SK-N-SH (cell line): Measurements from ENCODE around the gene CDK5RAP2. TPM values are rescaled to one million over a fixed set of nuclear protein-coding genes. Genes with fewer than 3 reads are reported as not detected.

Experiments used
- CTCF ChIA-PET: fragments of 300-600, 350-600 bp; formaldehyde crosslinking; extraction: SDS; loops from one replicate; lab custom pipeline; 2021; lab: Yijun Ruan, JAX
- POLR2A ChIA-PET: fragments of 350-600 bp; sonication (Branson Sonifier 250); formaldehyde crosslinking; extraction: SDS; loops from one replicate; lab custom pipeline; 2020; ENCODE audit warnings: antibody characterized with exemption, inconsistent platforms; lab: Yijun Ruan, JAX
- DNase-seq: peaks from one replicate; pipeline ENCODE4 v3.0.0; 2012
- H2AFZ ChIP-seq: fragments of 200-600 bp; sonication (generic); 2 replicates; pipeline ENCODE4 v1.8.1; 2016; ENCODE audit warnings: antibody characterized with exemption, mild to moderate bottlenecking, low read depth
- H3F3A ChIP-seq: fragments of 200-600 bp; sonication (generic); replicated peaks from 2 replicates; pipeline ENCODE3; 2016; ENCODE audit warnings: antibody characterized with exemption, mild to moderate bottlenecking; ENCODE audit not compliant: insufficient read depth
- H3K27ac ChIP-seq, 2 experiments: fragments of 200-500 bp in 1 of 2; fragments of 200-600 bp in 1 of 2; sonication (Bioruptor generic) in 1 of 2; sonication (generic), shearing (Covaris generic) in 1 of 2; 2 replicates each; pipeline versions ENCODE4 v1.5.1 to v1.6.1; 2014 to 2016; ENCODE audit warnings: low read depth in 2 of 2, inconsistent platforms in 1 of 2, low read length in 1 of 2, mild to moderate bottlenecking in 1 of 2, mixed read lengths in 1 of 2
- H3K27me3 ChIP-seq: fragments of 200-600 bp; sonication (generic), shearing (Covaris generic); 2 replicates; pipeline ENCODE4 v1.6.1; 2016; ENCODE audit warnings: mixed run types; ENCODE audit not compliant: insufficient read depth
- H3K36me3 ChIP-seq, 2 experiments: fragments of 200-500 bp in 1 of 2; fragments of 200-600 bp in 1 of 2; sonication (Bioruptor generic) in 1 of 2; sonication (generic) in 1 of 2; replicated peaks in 1 of 2; 2 replicates each; pipeline versions ENCODE3 to v1.5.1; 2014 to 2016; ENCODE audit warnings: low read length in 1 of 2, mild to moderate bottlenecking in 1 of 2; ENCODE audit not compliant: insufficient read depth in 2 of 2, control insufficient read depth in 1 of 2
- H3K4me1 ChIP-seq, 2 experiments: fragments of 200-500 bp in 1 of 2; fragments of 200-600 bp in 1 of 2; sonication (Bioruptor generic) in 1 of 2; sonication (generic), shearing (Covaris generic) in 1 of 2; 2 replicates each; pipeline versions ENCODE4 v1.5.1 to v1.6.1; 2014 to 2016; ENCODE audit warnings: low read depth in 1 of 2, low read length in 1 of 2, mixed run types in 1 of 2; ENCODE audit not compliant: insufficient read depth in 2 of 2, control insufficient read depth in 1 of 2
- H3K4me2 ChIP-seq: fragments of 200-600 bp; sonication (generic), shearing (Covaris generic); 2 replicates; pipeline ENCODE4 v1.6.1; 2017; ENCODE audit warnings: mixed run types
- H3K4me3 ChIP-seq, 2 experiments: fragments of 200-500 bp in 1 of 2; fragments of 200-600 bp in 1 of 2; sonication (Bioruptor generic) in 1 of 2; sonication (generic), shearing (Covaris generic) in 1 of 2; 2 replicates each; pipeline versions ENCODE4 v1.5.1 to v1.8.1; 2014 to 2016; ENCODE audit warnings: low read depth in 2 of 2, inconsistent platforms in 1 of 2, low read length in 1 of 2, mild to moderate bottlenecking in 1 of 2, mixed read lengths in 1 of 2, moderate library complexity in 1 of 2
- H3K79me2 ChIP-seq: fragments of 200-600 bp; sonication (generic); 2 replicates; pipeline ENCODE4 v1.8.1; 2017; ENCODE audit warnings: mild to moderate bottlenecking; ENCODE audit not compliant: insufficient read depth
- H3K9ac ChIP-seq: fragments of 200-600 bp; sonication (generic); 2 replicates; pipeline ENCODE4 v1.6.1; 2017; ENCODE audit warnings: mixed run types
- H3K9me2 ChIP-seq: fragments of 200-600 bp; sonication (generic); 2 replicates; pipeline ENCODE4 v1.6.1; 2017; ENCODE audit warnings: mixed run types
- H3K9me3 ChIP-seq: fragments of 200-600 bp; sonication (generic); 2 replicates; pipeline ENCODE4 v1.6.1; 2017; ENCODE audit warnings: mixed run types, mild to moderate bottlenecking, moderate library complexity
- H4K20me1 ChIP-seq: fragments of 200-600 bp; sonication (generic); 2 replicates; pipeline ENCODE4 v1.6.1; 2017; ENCODE audit warnings: mild to moderate bottlenecking, mixed run types; ENCODE audit not compliant: insufficient read depth
- CHD2 ChIP-seq: fragments of 150-350 bp; IDR thresholded peaks from 2 replicates; pipeline ENCODE4 v1.6.1; 2018; ENCODE audit warnings: low read length; ENCODE audit not compliant: partially characterized antibody
- ELF1 ChIP-seq: IDR thresholded peaks from 2 replicates; pipeline ENCODE4 v1.4.0; 2012
- EZH2phosphoT487 ChIP-seq: fragments of 200-600 bp; sonication (generic); IDR thresholded peaks from 2 replicates; pipeline ENCODE4 v1.6.1; 2017; ENCODE audit warnings: low read depth, mixed run types, mild to moderate bottlenecking, antibody characterized with exemption, moderate library complexity, borderline replicate concordance
- FOSL2 ChIP-seq: IDR thresholded peaks from 2 replicates; pipeline ENCODE4 v1.4.0; 2012; ENCODE audit warnings: low read depth, mild to moderate bottlenecking, moderate library complexity, borderline replicate concordance
- FOXJ3 ChIP-seq: sonication (generic); formaldehyde crosslinking; IDR thresholded peaks from 2 replicates; pipeline ENCODE4 v1.5.1; 2020; ENCODE audit warnings: mild to moderate bottlenecking, missing genetic modification reagents
- FOXM1 ChIP-seq: IDR thresholded peaks from 2 replicates; pipeline ENCODE4 v1.4.0; 2012; ENCODE audit warnings: low read depth, mild to moderate bottlenecking
- GABPA ChIP-seq: IDR thresholded peaks from 2 replicates; pipeline ENCODE4 v1.4.0; 2012; ENCODE audit warnings: low read depth, mild to moderate bottlenecking
- GATA2 ChIP-seq: sonication (generic); formaldehyde crosslinking; IDR thresholded peaks from 2 replicates; pipeline ENCODE4 v1.5.0; 2020; ENCODE audit warnings: mild to moderate bottlenecking, missing genetic modification reagents
- MAX ChIP-seq: IDR thresholded peaks from 2 replicates; pipeline ENCODE4 v1.4.0; 2012; ENCODE audit warnings: low read depth
- NRF1 ChIP-seq: IDR thresholded peaks from 2 replicates; pipeline ENCODE4 v1.6.1; 2012; ENCODE audit warnings: low read depth, mild to moderate bottlenecking, low read length
- POLR2AphosphoS5 ChIP-seq: IDR thresholded peaks from 2 replicates; pipeline ENCODE4 v1.6.1; 2012; ENCODE audit warnings: low read depth, low read length
- RAD21 ChIP-seq: IDR thresholded peaks from 2 replicates; pipeline ENCODE4 v1.6.1; 2012; ENCODE audit warnings: mild to moderate bottlenecking, low read length
- SMC3 ChIP-seq: IDR thresholded peaks from 2 replicates; pipeline ENCODE4 v1.6.1; 2012; ENCODE audit warnings: low read depth, low read length, improper control_type of control experiment
- TCF12 ChIP-seq: IDR thresholded peaks from 2 replicates; pipeline ENCODE4 v1.4.0; 2012
- USF2 ChIP-seq: fragments of 150-350 bp; IDR thresholded peaks from 2 replicates; pipeline ENCODE4 v1.6.1; 2017; ENCODE audit warnings: antibody characterized with exemption, low read length, low read depth, borderline replicate concordance
- YY1 ChIP-seq: IDR thresholded peaks from 2 replicates; pipeline ENCODE4 v1.4.0; 2012; ENCODE audit warnings: low read depth, mild to moderate bottlenecking
- ZBTB33 ChIP-seq: IDR thresholded peaks from 2 replicates; pipeline ENCODE4 v1.4.0; 2012; ENCODE audit warnings: low read depth, borderline replicate concordance
- polyA plus RNA-seq, 3 experiments: library from polyadenylated mRNA; depleted of rRNA; stranded (reverse); fragments of >200 nt; gene quantifications; 2 replicates each; pipeline ENCODE4 v1.2.3, GENCODE V29; 2012
- TF ChIP-seq, protein P1 (sequence below): fragments of 150-350 bp; IDR thresholded peaks from 2 replicates; pipeline ENCODE4 v1.6.1; 2016; ENCODE audit warnings: mild to moderate bottlenecking, low read depth, low read length
- TF ChIP-seq, protein P2 (sequence below): IDR thresholded peaks from 2 replicates; pipeline ENCODE4 v1.6.1; 2012; ENCODE audit warnings: mild to moderate bottlenecking, low read depth, low read length, moderate library complexity
- TF ChIP-seq, protein P3 (sequence below): IDR thresholded peaks from 2 replicates; pipeline ENCODE4 v1.4.0; 2012; ENCODE audit warnings: low read depth, borderline replicate concordance

Gene CDK5RAP2
- polyA plus RNA-seq, 1 of the 3 experiments (the other 2 are of a cell fraction): 20.7 TPM

DNA sequence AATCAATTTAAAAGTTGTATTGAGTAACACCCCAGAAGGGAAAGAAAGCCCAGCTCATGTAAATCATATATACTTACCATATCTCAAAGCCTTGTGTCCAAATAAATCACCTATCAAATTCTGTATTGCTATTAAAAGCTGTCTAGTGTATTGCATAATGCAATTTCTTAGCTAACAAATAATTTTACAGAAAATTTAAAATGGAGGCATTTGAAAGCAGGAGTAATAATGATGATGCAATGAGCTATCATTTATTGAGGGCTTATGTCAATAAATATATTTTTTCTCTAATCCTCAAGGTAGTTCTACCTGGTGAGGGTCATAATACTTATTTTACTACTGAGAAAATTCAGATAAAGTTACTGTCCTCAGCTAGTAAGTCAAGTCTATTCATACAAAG, 42.8 kb upstream of the CDK5RAP2 start:
- Histone ChIP-seq H3K9me2 (no peaks in the 10 kb centered on the region), H3K9me3 (no peaks in the 10 kb centered on the region), H3K4me1 (peaks cover 0 to 10% of the 10 kb centered on the region in 2 experiments; a peak in 2 of 4 replicates), H3K27me3 (no peaks in the 10 kb centered on the region), H3F3A (peaks cover 17% of the 10 kb centered on the region), H3K27ac (no peak overlapping the region), H3K4me3 (no peak overlapping the region), H3K9ac (no peak overlapping the region)
- no peak for DNase-seq
- ChIA-PET CTCF (interaction anchor here (1.2 to 2.5 kb wide), 6 partner anchors 12 to 437 kb away, joined by 3 to 10 read pairs (median 4); no protein-coding TSS in a partner anchor), POLR2A (no interaction called here)
- TF ChIP-seq TCF12: no peak
- no peak for TF ChIP-seq FOXM1
- TF ChIP-seq FOXJ3 (CRISPR knock-in tag): no peak
- no peak for TF ChIP-seq SMC3
- no peak for TF ChIP-seq ELF1
- TF ChIP-seq CHD2: no peak
- no peak for TF ChIP-seq YY1
- TF ChIP-seq USF2: no peak
- TF ChIP-seq MAX: no peak
- TF ChIP-seq GABPA: no peak
- TF ChIP-seq, protein P1, sequence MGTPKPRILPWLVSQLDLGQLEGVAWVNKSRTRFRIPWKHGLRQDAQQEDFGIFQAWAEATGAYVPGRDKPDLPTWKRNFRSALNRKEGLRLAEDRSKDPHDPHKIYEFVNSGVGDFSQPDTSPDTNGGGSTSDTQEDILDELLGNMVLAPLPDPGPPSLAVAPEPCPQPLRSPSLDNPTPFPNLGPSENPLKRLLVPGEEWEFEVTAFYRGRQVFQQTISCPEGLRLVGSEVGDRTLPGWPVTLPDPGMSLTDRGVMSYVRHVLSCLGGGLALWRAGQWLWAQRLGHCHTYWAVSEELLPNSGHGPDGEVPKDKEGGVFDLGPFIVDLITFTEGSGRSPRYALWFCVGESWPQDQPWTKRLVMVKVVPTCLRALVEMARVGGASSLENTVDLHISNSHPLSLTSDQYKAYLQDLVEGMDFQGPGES: no peak
- no peak for TF ChIP-seq POLR2AphosphoS5
- no peak for TF ChIP-seq ZBTB33
- TF ChIP-seq, protein P2, sequence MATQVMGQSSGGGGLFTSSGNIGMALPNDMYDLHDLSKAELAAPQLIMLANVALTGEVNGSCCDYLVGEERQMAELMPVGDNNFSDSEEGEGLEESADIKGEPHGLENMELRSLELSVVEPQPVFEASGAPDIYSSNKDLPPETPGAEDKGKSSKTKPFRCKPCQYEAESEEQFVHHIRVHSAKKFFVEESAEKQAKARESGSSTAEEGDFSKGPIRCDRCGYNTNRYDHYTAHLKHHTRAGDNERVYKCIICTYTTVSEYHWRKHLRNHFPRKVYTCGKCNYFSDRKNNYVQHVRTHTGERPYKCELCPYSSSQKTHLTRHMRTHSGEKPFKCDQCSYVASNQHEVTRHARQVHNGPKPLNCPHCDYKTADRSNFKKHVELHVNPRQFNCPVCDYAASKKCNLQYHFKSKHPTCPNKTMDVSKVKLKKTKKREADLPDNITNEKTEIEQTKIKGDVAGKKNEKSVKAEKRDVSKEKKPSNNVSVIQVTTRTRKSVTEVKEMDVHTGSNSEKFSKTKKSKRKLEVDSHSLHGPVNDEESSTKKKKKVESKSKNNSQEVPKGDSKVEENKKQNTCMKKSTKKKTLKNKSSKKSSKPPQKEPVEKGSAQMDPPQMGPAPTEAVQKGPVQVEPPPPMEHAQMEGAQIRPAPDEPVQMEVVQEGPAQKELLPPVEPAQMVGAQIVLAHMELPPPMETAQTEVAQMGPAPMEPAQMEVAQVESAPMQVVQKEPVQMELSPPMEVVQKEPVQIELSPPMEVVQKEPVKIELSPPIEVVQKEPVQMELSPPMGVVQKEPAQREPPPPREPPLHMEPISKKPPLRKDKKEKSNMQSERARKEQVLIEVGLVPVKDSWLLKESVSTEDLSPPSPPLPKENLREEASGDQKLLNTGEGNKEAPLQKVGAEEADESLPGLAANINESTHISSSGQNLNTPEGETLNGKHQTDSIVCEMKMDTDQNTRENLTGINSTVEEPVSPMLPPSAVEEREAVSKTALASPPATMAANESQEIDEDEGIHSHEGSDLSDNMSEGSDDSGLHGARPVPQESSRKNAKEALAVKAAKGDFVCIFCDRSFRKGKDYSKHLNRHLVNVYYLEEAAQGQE: no peak
- no peak for TF ChIP-seq FOSL2
- TF ChIP-seq EZH2phosphoT487: no peak
- TF ChIP-seq GATA2 (CRISPR knock-in tag): no peak
- TF ChIP-seq NRF1: no peak
- TF ChIP-seq, protein P3, sequence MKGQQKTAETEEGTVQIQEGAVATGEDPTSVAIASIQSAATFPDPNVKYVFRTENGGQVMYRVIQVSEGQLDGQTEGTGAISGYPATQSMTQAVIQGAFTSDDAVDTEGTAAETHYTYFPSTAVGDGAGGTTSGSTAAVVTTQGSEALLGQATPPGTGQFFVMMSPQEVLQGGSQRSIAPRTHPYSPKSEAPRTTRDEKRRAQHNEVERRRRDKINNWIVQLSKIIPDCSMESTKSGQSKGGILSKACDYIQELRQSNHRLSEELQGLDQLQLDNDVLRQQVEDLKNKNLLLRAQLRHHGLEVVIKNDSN: no peak
- no peak for TF ChIP-seq RAD21
- TF ChIP-seq, all 33 proteins: peak for 0
- no peaks in the 10 kb centered on the region for H3K79me2 ChIP-seq
- H3K4me2 ChIP-seq: no peak overlapping the region
- no peaks in the 10 kb centered on the region for H4K20me1 ChIP-seq
- no peak overlapping the region for H2AFZ ChIP-seq
- peaks cover 0 to 2% of the 10 kb centered on the region in 2 experiments for H3K36me3 ChIP-seq
